Forelimb muscle (tissue), 1 donor: ENCODE results near the gene AMZ1. TPM values are rescaled to one million over a fixed set of nuclear protein-coding genes. Genes with fewer than 3 reads are reported as not detected.
"Not testable (repeated sequence)": the region's sequence is repeated elsewhere in the genome, so short reads cannot be mapped to it uniquely, and the experiment has no call there.

Experiments used
- DNase-seq: peaks from one replicate; pipeline ENCODE4 v3.0.0-alpha.2; 2013; ENCODE audit warnings: low read depth
- polyA plus RNA-seq: library from polyadenylated mRNA; unstranded; fragments of 120-200 nt; gene quantifications from one replicate; pipeline ENCODE4 v1.2.1, GENCODE V29; 2013; ENCODE audit not compliant: insufficient read length

Gene AMZ1
- polyA plus RNA-seq, 1 donor: 0.29 TPM

DNA sequence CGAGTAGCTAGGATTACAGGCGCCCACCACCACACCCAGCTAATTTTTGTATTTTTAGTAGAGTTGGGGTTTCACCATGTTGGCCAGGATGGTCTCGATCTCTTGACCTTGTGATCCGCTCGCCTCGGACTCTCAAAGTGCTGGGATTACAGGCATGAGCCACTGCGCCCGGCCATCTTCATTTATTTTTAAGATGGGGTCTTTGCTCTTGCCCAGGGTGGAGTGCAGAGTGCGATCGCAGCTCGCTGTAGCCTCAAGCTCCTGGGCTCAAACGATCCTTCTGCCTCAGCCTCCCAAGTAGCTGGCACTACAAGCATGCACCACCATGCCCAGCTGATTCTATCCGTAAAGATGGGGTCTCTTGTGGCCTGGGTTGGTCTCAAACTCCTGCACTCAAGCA lies 39.2 kb downstream of the AMZ1 start:
- DNase-seq: not testable (repeated sequence)

DNA sequence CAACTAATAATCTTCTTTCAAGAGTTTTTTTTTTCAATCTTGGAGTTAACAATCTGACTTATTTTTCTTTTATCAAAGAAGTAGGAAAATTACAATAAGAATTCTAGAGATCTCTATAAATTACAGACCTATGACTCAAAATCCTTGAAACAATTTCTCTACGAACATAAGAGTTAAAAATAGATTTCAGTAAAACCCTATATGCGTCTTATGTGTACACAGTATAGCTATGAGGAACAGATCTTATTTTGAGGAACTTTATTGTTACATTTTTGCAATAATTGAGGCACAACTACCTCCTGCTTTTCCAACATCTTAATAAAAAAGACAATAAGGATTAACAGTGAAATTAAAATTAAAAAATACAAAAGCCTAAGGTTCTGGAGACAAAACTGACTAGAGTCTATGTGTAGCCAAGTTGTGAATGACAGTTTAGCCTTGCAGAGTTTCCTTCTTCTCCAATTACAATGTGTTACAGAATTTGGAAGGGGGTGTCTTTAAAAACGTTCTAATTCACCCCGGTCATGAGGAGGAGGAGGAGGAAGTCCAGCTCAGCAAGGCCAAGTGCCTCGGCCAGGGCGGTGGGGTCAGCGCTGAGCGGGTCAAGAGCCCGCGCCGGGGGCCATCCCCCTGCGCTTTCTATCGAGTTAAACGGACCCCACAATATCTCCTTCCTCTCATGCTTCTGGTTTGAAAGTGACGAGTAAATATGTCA lies 40.5 kb downstream of the AMZ1 start:
- DNase-seq: no peak

DNA sequence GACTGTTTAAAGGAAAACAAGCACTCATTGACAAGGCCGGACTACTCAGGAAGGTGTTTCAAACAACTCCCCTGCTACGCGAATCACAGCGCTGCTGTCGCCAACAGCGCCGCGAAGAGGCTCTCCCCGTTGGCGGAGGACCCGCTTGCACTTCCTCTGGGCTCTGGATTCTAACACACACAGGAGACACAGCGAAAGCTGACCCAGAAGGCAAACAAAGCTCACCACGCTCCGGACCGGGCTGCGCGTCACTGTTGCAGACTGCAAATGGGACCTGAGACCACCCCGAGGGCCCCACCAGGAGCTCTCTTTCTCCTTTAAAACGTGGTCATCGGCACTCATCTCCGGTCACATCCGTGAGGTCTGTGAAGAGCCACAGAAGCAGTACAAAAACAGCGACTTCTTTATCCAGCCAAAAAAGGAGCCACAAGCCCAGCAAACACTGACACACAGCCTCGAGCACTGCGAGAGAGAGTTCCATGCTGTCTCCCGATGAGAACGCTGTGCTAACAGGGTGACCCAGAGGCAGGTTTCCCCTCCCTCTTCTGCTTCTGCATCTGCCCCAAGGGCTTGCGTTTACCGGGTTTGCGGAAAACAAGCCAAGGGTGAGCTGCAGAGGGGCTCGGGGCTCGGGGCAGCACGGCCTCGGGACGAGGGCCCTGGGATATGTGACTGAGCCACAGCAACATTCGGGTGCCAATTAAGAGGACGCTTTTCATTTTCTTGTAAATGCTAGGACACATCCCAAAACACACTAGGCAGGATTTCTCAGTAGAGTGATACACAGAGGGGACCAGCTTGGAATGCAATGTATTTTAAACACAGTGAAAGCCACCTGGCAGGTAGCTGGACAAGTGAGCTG lies 41.3 kb downstream of the AMZ1 start:
- no peak for DNase-seq

DNA sequence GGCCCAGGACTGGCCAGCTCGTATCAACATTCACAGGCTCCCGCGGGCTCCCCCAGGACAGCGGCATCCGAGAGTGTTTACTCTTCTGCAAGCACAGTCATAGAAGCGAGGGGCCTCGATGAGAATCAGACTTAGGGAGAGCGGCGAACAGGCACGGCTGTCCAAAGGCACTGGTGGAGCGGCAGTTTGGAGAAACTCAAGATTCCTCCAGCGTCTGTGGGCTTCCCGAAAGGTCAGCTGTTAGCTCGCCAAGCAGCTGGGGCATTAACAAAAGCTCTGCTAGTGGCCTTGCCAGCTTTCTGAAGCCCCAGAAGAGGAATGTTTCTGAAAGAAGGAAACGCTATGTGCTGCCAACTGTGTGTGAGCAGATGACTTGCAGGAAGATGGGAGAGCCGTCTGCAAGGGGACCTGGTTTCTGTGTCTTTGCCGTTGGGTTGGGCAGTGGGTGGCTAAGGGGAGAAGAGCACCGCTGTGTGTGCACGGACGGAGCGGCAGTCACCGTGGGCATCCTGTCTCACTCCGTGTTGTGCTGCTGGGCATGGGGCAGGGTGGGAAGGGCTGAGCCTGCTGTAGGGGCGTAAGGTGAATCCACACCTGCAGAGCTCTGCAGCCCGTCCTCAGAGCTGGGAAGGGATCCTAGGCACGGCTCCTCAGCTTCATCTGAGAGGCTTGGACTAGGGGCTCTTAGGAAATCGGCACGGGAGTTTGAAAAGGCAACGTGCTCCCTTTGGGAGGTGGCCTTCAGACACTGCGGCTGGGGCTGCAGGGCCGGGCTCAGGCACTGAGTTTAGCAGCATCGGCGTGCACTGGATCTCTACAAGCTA lies 42.1 kb downstream of the AMZ1 start:
- no peak for DNase-seq

DNA sequence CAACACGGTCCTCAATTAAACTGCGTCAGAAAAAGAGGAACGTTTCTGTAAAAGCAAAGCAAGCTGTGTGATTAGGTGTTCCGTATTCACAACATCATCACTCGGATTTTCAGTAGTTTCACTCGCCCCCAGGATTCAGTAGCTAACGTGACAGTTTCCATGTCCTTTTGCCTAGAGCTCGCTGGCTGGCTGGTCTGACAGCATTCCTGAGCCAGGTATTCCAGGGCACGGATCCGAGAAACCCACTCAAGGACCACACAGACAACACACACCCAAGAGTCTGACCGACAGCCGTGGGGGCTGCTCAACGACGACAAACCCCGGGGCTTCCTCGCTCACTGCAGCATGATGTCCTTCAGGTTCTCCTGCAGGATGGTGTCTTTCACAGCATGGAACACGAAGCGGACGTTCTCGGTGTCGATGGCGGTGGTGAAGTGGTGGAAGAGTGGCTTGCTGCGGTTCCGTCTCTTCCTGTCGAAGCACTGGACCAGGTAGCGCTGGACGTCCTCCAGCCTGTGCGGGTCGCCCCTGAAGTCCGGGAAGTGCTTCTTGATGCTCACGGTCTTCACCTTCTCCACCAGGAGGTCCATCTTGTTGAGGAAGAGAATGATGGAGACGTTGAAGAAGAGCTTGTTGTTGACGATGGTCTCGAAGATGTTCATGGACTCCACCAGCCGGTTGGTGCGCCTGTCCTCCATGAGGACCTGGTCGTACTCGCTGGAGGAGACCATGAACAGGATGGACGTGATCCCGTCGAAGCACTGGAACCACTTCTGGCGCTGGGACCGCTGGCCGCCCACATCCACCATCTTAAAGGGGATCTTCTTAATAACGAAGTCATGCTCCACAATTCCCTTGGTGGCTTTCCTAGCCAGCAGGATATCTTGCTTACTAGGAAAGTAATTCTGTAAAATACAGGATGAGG lies 43.1 kb downstream of the AMZ1 start:
- no peak for DNase-seq

DNA sequence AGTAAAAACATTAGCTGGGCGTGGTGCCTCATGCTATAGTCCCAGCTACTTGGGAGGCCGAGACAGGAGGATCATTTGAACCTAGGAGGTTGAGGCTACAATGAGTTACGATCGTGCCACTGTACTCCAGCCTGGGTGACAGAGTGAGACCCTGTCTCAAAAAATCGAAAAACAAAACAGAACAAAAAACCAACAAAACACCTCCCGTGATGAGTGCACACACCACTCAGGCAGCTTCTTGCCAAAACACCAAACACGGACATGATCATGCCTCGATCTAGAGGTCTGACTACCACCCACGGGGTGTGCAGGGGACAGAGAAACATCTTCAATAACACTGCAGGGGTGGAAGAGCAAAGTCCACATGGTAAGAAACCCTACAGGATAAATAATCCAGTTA lies 44.4 kb downstream of the AMZ1 start:
- DNase-seq: no peak

DNA sequence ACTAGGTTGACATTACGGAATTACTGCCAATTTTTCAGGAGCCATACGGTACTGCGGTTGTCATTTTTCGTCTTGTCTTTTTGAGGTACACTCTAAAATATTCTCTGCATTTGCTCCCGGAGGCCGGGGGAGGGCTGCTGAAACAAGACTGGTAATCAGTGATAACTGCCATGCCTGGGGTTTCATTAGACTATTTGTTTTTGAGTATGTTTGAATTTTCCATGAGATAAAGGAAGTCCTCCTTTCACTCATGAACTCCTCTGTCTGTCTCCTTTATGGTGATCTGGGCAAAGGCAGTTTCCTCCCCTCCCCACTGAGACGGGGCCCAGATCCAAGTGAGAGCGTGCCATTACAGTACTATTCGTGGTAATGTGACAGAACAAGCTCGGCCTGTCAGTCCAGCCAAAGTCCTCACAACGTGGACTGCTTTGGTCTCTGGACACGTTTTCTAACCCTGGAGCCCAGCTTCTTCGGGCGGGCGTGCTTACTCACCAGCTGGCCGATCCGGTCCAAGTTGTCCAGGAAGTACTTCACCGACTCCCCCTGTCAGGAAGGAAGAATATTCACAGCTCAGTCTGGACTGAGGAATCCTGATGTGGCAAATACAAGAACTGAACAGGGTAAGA lies 45.1 kb downstream of the AMZ1 start:
- no peak for DNase-seq

DNA sequence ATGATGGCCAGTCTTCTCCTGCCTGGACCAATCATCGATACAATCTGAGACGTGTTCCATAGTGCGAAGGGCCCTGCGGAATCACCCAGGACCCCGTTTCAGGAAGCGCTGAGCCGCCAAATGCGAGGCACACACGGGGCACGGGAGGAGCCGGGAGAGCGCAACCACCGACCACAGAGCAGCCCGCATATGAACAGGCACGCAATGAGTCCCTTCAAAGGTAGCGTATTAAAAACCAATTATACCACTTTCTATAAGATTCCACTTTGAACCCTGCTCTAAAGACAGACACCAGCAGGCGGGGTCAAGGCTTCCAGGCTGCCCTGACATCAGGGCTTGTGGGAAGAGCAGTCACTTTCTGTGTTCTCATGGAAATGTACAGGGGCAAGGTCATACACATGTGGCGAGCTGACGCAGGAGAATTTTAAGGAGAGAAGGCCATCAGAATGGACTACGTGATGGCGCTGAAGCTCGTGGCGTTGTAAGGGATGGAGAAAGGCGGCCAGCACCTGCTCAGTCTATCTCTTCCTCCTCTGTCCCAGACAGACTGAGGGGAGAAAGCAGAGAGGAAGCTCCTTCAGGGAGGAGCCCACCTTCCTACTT lies 46.2 kb downstream of the AMZ1 start:
- DNase-seq: no peak

DNA sequence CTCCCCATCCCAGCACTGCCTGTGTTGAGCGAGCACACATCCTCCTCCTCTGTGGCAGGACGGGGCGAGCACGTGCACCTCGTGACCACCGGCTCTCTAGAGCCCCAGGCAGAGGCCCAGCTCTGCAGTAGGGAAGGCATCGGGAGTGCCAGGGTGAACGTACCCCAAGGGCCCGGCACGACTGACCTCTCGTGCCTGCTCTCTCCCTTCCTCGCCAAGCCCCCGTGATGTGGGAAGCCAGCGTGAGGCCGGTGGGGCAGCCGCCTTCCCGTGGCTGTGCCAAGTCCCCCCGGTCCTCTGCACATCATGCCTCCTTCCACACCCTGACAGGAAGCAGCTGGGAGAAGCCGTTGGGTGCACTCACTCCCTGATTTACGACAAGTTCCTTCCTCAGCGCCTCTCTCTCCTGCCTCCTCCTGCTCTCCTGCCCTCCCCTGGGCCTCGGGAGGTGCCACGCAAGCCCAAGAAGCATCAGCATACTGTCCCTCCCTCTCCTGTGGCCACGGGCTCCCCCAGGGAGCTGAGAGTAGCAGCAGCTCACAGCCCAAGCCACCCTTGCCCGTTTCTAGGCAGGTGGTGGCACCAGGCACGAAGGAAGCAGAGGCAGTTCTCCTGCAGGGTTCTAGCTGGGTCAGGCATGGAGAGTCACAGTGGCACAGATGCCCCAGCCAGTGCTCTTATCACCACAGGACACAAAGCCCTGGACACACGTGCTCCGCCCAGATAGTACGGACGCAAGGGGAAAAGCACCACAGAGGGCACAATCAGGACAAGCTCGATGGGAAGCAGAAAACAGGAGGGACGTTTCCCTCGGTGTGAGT lies 47.0 kb downstream of the AMZ1 start:
- DNase-seq: no peak

DNA sequence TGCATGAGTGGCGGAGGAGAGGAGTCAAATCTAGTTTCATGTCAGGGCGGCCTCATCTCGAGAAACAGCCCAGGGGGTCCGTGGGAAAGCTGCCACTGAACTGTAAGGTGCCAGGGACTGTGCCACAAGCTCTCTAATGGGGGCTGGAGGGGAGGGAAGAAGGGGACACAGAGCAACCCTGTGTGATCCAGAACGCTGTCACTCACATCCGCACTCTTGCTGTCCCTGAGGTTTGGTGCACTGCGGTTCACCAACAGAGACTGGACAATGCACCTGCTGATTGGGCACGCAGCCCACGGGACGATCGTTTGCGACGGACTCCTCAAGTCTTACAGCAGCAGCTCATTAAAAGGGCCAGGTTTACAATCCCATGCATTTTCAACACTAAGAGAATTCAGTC lies 47.7 kb downstream of the AMZ1 start:
- DNase-seq: no peak

DNA sequence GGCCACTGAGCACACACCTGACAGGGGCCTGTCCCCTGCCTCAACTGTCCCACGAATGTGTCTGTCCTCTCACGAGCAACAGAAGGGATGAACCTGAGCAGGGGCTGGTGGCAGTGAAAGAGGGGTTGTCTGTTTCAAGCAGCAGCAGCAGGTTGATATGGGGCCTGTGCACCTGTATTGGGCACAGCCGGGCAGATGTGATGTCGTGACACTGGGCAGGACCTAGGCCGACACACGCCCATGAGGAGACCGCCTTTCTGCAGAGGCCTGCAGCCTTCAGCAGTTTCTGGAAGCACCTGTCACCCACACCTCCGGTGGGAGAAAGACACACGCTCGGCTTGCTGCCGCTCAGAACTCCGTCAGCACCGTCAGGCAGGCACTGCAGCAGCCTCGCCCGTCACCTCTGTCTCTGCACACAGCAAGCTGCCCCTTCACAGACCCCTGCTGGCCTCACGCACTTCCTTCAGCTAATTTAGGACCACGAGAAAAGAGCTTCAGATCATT lies 48.5 kb downstream of the AMZ1 start:
- DNase-seq: no peak

DNA sequence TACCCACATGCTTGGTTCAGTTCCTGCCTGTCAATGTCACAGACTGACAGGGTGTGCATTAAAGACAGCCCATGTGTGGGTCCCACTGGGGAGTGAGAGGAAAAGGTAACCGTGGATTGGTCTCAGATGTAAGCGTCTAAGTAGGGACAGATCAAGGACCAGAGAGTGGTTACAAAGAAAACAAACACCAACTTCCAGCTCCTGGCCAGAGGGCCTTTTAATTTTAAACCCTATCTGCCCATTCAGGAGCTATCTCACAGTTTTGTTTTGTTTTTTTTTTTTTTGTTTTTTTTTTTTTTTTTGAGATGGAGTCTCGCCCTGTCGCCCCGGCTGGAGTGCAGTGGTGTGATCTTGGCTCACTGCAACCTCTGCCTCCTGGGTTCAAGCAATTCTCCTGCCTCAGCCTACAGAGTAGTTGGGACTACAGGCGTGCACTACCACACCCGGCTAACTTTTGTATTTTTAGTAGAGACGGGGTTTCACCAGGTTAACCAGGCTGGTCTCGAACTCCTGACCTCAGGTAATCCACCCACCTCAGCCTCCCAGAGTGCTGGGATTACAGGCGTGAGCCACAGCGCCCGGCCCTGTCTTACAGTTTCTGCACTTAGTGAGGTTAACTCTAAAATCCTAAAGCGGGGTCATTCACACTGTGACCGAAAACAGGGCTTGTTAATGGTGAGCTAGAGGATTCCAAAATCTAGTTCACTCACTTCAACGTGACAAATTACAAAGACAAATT lies 49.2 kb downstream of the AMZ1 start:
- not testable (repeated sequence) for DNase-seq

DNA sequence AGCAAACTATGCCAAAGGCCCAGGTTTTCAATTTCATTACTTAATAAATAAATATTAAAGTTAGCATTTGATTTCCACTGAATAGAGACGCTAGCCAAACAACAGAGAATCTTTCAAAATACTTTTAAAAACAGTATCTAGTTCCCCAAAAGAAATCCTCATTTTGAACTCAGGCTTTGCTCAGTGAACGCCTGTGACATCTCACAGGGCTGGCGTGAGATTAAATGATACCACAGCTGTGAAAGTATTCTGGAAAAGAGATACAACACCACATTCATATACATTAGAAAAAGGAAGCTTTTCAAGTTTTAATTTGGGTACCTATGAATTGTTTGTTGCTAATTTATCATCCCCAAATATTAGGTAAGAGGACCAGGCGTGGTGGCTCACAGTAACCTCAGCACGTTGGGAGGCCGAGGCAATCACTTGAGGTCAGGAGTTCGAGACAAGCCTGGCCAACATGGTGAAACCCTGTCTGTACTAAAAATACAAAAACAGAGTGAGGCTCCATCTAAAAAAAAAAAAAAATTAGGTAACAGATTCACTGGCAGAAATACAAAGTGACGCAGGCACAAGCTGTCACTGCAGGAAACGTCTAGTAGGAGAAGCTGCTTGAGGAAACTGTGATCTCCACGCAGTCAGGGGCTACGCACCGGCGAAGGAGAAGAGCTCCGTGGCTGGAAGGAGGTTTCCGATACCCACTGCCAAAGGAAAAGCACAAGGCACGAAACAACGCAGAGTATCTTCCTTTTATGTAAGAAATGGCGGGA lies 50.0 kb downstream of the AMZ1 start:
- DNase-seq: no peak

DNA sequence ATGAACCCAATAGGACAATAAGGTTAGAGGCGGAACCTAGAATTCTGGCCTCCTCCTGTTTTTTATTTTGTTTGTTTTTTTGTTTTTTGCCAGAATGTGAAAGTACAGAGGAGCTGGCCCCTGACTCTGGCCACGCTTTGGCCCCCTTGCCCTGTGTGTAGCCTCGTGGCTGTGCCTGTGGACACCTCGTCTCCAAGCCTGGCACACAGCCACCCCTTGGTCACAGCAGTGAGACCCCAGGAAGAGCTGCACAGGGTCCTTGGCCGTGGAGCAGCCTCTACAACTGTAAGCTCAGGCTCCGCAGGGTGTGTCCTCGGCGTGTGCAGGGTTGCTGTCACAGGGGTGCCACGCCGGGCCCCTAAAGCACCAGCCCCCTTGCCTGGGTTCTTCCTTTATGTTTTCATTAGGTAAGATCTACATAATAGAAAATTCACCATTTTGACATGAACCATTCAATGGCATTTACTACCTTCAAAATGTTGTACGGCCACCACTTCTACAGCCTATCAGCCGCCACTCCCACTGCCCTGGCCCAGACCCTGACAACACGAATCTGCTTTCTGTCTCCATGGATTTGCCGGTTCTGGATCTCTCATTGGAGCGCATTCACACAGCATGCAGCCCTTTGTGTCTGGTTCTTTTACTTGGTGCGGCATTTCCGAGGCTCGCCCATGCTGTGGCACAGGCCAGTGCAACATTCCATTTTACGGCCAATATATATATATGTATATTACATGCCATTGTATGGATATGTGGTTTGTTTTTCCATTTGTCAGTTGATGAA lies 51.0 kb downstream of the AMZ1 start:
- no peak for DNase-seq

DNA sequence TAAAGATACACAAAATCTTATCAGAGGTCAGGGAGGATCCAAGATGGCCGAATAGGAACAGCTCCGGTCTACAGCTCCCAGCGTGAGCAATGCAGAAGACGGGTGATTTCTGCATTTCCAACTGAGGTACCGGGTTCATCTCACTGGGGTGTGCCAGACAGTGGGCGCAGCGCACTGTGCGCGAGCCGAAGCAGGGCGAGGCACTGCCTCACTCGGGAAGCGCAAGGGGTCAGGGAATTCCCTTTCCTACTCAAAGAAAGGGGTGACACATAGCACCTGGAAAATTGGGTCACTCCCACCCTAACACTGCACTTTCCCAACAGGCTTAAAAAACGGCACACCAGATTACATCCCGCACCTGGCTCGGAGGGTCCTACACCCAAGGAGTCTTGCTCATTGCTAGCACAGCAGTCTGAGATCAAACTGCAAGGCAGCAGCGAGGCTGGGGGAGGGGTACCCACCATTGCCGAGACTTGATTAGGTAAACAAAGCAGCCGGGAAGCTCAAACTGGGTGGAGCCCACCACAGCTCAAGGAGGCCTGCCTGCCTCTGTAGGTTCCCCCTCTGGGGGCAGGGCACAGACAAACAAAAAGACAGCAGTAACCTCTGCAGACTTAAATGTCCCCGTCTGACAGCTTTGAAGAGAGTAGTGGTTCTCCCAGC lies 55.7 kb downstream of the AMZ1 start:
- DNase-seq: not testable (repeated sequence)

DNA sequence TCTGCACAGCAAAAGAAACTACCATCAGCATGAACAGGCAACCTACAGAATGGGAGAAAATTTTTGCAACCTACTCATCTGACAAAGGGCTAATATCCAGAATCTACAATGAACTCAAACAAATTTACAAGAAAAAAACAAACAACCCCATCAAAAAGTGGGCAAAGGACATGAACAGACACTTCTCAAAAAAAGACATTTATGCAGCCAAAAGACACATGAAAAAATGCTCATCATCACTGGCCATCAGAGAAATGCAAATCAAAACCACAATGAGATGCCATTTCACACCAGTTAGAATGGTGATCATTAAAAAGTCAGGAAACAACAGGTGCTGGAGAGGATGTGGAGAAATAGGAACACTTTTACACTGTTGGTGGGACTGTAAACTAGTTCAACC lies 60.7 kb downstream of the AMZ1 start:
- DNase-seq: not testable (repeated sequence)
